ENCODE data around the gene MAP1LC3B. TPM values are rescaled to one million over a fixed set of nuclear protein-coding genes. Genes with fewer than 3 reads are reported as not detected.

Gene MAP1LC3B
- total RNA-seq, 1 experiment from 2014 or later: 10.9 TPM

DNA sequence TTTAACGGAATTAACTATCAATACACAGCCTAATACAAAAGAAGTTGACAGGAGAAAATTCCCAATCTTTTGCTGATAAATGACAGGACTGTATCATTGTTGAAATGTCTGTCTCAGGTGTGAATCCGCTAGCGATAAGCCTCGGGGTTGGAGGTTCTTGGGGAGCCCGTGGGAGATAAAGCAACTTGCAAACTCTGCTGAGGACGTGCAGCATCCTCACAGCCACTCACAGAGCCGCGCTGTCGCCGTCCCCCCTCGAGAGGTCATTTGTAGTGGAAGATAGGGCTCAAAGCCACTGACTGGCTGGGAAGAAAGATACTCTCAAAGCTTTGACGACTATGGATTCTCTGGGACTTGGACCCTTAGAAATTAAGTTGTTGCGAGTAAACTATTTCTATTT, 17.0 kb downstream of the MAP1LC3B start:
- no peak for DNase-seq (ENCODE audit: low read depth)

DNA sequence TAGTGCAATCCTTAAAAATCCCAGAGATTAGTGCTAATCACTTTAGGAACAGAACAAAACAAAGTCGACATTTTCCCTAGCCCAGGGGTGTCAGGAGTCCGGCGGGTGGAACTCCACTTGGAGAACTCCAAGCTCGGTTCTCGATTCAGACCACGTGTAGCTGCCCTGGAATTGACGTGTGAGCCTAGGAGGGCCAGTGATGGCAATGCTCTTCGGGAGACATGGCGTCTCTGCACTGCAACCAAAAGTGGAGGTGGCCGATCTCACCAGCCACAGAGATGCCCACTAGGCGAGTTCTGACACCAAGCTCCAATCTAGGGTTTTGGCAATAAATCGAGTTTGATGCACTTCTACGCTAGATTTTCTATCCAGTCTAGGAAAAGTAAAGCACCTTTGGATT, 17.6 kb downstream of the MAP1LC3B start:
- no peak for DNase-seq (ENCODE audit: low read depth)

DNA sequence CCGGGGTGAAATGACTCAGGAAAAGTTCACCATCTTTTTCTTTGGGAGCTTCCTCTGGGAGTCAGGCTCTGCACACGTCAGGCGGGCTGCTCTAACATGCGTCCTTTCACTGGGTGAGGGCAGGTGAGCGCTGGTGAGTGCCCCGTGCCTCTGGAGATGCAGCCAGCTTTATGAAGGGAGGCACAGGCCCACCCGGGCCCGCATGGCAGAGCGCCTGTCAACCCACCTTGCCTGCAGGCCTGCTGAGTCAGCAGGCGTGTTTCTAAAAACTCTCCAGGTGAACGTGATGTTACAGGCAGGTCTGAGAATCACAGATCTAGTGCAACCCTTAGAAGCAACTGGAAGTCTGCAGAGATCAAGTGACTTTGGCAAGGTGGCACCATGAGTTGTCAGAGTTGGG, 18.4 kb downstream of the MAP1LC3B start:
- no peak for DNase-seq (ENCODE audit: low read depth)

DNA sequence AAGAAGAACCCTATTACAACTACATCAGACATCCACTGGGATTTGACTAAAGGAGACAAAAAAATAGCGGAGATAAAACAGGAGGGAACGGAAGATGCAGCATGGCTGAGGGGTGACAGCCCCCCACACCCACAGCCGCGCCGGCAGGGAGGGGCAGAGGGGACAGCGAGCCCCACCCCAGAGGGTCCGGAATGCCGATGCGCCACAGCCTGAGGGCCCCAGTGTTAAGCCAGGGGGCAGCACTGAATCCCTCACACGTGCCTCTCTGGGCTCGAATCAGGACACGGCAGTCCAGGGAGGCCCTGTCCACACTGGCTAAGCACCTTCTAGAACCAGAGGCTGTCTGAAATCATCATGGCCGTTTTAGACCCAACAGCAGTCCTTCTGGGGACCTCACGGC, 18.8 kb downstream of the MAP1LC3B start:
- DNase-seq (ENCODE audit: low read depth): no peak

DNA sequence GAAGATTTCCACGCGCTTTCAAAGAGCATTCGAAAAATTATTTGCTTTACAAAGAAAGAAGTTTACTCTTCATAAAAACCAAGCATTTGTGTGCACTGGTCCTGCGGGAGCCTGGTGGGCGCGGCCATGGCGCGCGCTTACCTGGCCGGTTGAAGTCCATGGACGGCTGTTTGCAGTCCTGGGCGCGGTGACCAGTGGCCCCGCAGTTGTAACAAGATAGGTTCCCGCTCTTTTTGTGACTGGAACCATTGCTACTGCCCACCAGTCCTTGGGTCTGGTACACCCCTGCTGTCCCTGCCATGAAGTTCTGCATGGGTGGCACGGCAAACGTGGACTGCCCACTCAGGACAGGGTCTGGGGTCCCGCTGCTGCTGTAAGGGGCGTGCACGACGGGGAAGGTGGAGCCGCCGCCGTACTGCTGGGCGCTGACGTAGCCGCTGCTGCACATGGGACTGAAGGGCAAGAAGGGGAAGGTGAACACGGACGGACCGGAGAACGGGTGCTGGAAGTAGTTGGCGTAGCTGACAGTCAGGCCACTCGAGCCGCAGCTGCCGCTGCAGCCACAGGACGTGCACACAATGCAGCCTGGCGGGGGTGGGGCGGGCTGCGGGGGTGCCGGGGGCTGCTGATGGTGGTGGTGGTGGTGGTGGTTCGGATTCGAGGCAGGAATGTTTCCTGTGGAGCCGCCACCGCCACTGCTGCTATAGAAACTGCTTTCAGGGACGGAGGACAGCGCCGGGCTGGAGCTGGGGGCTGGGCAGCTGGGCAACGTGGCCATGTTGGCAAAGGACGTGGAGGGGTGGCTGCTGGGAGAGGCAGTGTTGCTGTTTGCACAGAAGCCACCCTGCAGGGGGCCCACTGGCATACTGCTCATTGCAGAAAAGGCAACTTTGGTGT, 19.5 kb downstream of the MAP1LC3B start:
- no peak for DNase-seq (ENCODE audit: low read depth)

DNA sequence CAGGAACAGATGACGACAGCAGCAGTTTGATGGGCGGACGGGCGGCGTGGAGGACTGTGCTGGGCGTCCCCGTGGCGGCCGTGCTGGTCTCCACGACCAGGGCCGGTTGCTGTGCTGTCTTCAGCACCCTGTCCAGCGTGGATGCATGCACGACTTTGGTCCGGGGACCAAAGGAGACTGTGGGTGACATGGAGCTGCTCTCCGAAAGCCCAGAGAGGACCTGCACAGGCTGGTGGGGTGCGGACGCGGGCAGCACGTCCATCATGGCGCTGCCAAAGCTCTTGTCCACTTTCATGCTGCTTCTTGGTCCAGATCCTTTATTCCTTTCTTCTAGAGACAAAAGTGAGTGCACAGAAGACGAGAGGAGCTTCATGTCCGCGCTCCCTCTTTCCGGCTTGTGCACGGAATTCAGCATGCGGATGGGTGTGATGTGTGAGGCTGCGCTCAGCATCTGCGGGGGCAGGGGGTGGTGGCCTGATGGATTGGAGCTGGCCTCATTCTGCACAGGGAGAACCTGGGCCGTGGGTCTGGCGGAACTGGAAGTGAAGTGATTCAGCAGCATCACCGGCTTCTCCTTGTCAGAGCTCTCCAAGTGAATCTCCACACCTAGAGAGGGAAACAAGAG, 20.3 kb downstream of the MAP1LC3B start:
- no peak for DNase-seq (ENCODE audit: low read depth)

DNA sequence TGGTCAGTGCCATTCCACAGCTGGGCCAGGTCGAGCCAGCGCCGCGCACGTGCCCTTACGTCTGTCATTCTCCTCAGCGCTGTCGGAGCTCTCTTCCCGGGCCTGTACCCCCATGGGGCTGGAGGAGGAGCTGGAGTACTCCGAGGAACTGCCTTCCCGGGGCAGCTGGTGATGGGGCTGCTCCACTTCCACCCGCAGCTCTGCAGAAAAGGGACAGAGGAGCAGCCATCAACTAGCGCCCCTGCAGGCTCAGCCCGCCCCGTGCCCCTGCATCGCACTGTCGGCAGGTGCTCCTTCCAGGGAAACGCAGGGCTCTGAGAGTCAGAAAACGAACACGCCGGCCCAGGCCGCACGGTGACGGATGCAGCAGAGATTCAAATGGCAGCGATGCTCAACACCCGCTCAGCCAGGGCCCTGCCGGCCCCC, 20.9 kb downstream of the MAP1LC3B start:
- no peak for DNase-seq (ENCODE audit: low read depth)

DNA sequence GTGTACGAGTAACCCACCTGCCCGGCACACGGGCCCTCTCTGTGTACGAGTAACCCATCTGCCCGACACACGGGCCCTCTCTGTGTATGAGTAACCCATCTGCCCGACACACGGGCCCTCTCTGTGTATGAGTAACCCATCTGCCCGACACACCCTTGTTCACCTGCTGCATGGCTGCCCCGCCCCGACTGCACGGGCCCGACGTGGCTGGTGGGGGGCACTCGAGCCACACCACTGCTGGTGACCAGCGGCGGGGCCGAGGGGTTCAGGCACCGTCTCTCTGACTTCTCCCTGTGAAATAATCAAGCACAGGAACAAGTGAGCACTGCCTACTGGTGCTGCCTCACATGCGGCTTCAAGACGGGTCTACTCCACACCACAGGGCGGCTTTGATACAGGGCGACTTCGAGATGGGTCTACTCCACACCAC, 22.1 kb downstream of the MAP1LC3B start:
- no peak for DNase-seq (ENCODE audit: low read depth)

DNA sequence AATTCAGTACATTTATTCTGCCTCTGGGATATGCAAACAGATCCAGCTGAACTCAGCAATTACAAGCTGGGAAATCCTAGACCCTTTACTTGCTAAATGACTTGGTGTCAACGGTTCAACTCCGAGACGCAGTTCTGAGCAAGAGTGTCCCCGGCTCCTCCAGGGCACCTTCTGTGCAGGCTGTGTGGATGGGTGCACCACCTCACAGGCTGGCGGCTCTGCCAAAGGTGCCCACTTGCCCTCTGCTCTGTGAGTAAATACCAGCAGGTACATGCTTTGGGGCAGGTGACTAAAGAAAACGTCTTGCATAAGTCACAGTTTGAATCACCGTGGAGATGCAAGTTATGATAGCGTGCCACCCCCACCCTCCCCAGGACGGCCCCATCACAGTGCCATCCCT, 23.3 kb downstream of the MAP1LC3B start:
- no peak for DNase-seq (ENCODE audit: low read depth)

DNA sequence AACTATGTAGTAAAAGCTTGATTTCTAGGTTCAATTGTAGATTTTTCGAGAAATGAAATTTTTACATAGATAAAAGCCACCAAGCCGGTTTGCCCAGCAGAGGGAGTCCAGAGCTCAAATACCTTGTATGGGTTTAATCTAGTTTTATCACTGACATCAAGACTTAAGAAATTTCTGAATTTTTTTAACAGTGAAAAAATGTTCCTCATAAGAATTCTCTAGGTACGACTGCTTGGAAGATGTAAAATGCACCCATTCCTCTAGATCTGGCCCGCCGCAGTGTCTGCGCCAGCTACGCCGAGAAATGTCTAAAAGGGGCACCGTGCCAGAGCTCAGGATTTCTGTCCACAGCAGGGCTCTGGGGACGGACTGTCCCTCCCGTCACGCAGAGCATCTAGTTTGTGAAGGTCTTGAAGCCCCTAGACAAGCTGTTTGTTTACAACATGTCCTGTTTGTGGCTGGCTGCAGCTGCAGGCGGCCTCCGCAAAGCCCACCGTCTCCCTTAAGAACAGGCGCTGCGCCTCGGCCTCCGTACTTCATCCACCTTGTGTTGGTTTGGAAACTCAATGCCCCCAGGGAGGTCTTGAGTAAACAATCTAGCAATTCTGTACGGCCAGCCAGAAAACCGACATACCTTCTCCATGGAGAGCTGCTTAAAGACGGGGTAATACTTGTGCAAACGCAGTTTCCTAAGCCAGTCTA, 24.8 kb downstream of the MAP1LC3B start:
- no peak for DNase-seq (ENCODE audit: low read depth)

DNA sequence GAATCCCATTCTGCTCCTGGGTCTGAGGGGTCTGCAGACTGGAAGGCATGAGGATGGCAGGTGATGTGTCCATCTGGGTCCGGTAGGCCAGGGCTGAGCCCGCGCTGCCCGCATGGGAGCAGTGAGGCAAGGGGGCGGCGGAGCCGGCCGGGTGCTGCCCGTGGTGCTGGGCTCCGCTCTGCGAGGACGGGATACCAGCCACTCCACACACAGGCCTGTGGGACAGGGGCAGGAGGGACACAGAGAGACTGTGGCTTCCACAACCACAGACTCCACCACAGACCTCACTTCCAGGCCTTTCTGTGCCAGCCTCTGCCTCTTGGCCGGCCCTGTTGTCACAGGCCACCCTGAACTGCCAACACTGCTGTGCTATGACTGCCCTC, 25.4 kb downstream of the MAP1LC3B start:
- DNase-seq (ENCODE audit: low read depth): no peak

DNA sequence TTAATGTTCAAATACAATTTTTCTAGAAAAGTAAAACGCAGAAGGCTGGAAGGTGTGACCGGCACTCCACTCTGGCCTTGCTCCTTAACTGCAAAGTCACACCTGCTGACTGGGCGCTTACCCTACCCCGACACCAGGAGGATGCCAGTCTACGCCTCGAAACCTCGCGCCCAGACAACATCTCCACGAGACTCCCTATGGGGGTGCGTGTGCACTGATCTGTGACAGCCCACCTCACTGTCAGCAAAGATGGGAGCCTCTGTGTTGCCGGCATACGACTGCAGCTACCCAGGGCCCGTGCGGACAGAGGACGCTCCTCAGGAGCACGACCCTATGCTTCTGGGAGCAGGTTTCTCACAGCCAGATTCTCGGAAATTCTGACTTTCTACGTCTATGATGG, 26.1 kb downstream of the MAP1LC3B start:
- DNase-seq (ENCODE audit: low read depth): no peak

DNA sequence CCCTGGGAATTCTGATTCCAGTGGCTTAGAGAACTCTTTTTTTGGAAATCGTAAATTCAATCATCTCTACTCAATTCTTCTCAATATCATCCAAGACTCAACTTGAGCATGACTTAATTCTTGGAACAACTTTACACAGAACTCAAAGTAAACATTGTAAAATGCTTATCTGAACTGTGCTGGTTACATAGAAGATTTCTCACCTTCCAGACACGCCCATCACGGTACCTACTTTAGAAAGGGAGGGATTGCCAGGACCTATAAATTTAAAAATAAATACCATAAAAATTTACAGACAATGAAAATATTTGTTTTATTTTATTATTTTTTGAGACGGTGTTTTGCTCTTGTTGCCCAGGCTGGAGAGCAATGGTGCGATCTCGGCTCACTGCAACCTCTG, 26.5 kb downstream of the MAP1LC3B start:
- no peak for DNase-seq (ENCODE audit: low read depth)

DNA sequence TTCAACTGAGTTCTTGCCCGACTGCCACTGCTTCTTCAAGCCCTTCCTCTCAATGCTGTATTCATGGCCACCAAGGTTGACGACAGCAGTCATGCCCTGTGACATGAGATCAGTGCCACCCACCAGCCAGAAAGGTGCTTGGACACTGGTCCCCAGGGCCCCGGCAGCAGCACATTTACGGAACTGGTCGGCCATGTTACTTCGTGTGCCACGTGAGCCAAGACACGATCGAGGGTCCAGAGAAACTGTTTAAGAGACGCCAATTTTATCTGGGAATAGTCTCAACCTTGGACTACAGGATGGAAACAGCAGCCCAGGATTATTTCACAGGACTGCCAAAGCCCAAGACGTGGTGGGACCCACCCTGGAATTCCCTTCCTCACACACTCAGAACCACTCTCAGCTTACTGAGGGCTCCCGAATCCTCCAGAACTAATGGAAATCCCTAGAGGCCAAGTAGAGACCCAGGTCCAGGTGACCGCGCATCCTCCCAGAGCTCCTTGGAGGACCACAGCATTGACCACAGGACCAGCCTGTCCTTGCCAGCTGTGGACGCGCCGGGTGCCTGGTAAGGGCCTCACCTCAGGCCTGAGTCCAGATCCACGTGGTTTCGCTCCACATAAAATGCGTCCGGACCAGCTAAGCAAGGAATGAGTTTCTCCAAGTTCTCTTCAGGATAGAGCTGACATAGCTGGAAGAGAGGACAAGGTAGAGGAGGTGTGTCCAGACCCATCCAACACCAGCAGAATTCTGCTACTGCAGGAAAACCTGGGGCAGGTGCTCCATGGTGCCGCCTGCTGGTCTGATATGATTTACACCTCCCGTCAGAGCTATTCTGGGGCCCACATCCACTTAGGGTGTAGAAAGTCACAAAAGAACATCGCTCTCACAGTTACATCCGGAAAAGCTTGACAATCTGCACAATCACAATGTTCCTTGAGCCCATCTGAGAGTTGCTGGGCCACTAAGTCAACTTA, 28.2 kb downstream of the MAP1LC3B start:
- DNase-seq (ENCODE audit: low read depth): no peak

DNA sequence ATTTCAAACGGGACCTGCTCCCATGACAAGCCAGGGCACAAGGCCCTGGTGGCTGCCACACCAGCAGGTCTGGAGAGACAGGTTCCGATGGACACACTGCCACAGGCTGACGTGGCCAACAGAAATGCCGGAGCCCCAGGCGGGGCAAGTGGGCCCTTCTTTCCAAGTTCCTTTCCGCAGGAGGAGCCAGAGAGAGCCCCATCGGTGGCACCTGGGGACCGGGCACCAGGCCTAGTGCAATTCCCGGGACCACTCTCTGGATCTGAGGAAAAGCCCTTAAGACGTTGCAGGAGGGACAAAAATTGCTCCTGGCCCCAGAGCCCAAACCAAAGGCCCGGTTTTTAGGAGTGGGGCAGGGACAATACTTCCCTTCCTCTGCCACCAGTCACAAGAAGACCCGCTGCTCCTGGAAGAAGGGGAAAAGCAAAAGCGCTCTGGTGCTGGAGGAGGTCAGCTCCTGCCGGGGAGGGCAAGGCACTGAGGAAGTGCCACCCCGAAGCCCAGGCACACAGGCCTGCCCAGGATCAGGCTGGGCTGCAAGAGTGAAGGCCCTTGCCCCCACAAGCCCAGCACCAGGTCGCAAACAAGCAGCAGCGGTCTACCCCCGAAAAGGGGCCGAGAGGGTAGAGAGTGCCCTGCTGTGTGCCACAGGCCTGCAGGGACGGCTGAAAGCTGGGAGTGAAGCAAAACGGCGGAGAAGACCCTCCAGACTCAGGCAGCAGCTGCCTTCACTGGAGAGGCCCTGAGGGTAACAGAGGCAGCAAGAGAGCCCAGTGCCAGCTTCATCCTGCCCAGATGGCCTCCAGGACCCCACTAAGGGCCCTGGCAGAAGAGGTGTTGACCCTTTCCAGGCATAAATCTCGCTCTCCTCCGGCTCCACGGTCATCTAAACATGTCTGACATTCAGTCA, 29.1 kb downstream of the MAP1LC3B start:
- DNase-seq (ENCODE audit: low read depth): no peak

DNA sequence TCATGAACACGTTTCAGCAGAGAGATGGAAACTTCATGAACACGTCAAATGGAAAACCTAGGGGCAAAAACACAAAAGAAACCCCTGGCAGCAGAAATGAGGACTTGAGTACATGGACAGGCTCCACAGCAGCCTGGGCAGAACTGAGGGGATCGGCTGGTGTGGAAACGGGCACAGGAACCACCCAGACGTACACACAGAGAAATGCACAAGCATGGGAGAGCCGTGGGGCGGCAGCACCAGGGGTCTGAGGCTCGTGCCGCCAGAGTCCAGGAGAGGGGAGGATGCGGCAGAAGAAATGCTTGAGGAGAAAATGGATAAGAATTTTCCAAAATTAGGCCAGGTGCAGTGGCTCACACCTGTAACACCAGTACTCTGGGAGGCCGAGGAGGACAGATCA, 30.0 kb downstream of the MAP1LC3B start:
- no peak for DNase-seq (ENCODE audit: low read depth)

DNA sequence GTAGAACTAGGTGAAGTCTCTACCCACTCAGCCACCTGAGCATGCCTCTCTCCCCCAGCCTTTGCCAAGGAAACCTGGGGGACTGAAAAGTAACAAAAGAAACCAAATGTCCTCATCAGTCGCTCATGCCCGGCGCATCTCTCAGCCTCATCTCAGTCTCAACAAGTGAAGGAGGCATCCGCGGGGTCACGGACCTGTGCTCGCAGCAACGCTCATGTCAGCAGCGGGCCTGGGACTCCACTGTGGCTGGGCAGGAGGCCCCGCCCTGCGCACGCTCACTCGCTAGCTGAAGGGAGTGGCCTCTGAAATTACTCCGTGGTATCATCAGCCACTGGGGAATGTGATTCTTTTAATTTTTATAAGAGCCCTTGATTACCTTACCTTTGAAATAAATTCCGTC, 31.3 kb downstream of the MAP1LC3B start:
- no peak for DNase-seq (ENCODE audit: low read depth)

DNA sequence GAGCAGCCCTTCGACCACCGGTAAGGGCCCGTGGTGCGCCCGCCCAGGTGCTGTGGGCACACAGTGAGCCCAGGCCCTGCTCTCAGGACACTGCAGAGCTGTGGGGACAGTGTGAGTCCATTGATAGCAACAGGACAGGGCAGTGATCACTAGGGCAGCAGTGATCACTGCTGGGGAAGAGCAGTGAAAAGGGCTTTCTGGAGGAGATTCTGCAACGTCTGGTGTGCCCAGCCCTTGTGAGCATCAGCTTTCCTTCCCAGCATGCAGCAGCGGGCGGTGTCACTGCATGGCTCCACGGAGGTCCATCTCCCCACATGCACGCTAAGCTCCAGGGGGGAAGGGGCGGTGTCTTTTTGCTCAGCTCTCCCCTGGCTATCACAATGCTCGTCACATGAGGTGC, 32.1 kb downstream of the MAP1LC3B start:
- no peak for DNase-seq (ENCODE audit: low read depth)

DNA sequence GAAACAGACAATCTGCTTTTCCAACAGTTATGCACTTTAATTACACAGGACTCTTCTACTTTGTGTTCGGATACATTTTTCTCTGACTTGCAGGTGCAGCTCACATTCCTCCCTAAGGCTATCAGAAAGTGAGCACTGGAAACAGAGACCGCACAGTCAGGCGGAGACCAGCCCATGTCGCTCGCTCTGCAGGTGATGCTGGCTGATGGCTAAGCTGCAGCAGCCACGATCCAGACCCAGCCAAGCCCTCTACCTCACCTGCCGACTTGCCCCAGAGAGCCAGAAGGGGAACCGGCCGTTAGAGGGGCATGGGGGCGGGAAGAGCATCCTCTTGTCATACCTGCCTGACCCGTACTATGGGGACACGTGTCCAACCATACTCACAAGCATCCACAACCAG, 33.8 kb downstream of the MAP1LC3B start:
- no peak for DNase-seq (ENCODE audit: low read depth)

DNA sequence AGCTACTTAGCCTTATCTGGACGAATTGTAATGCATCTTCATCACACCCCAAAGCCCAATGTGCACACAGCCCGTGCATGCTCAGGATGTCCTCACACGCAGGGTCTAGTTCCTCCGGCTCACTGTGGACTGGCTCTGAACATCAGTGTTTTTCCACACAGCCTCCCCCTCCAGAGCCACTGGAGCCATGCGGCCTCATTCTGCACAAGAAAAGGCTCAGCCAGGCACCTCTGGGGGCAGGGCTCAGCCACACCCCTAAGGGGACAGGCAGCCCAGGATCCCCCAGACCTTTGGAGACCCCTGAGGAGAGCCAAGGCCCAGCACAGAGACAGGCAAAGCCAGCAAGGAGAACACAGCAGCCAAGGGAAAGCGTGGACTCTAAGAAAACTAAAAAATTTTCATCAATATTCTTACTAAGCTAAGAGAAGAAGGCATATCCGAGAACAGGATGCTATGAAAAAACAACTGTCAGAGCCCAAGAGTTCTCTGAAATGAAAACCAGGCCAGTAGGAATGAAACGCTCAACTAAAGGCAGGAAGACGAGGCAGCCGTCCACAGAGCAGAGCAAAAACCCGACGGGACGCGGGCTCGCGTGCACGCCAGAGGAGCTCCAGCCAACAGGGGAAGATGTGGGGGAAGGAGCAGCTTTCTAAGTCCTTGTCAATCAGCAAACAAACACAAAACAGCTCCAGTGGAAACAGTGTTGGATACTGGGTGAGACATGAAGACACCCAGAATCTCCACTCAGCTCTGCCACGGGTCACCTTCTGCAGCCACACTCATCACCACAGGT, 34.5 kb downstream of the MAP1LC3B start:
- no peak for DNase-seq (ENCODE audit: low read depth)
